Measurements from ENCODE around the gene ZNHIT1.

The ZNHIT1 gene

GRCh38 chr7:101238226-101239182, 20.5 kb downstream of the ZNHIT1 start:
- peak overlapping the region in 8 of 10 experiments; percentile 45 to 65 (median 56); a peak in 16 of 20 replicates for H3K4me3 ChIP-seq
- peak overlapping the region; percentile 64 to 84 (median 75); a peak in 21 of 22 replicates for H3K9ac ChIP-seq
- no peaks in the 10 kb centered on the region for H3K27me3 ChIP-seq
- H3K36me3 ChIP-seq: peaks cover 17 to 66% (median 38%) of the 10 kb centered on the region in 11 experiments; a peak in 19 of 22 replicates
- TF ChIP-seq Cebpa-rat (IDR thresholded peaks at IDR 0.05): no peak
- H4K20me1 ChIP-seq: peaks cover 0 to 76% (median 27%) of the 10 kb centered on the region in 11 experiments; a peak in 15 of 22 replicates
- peaks cover 74 to 88% (median 85%) of the 10 kb centered on the region in 10 experiments for H3K4me1 ChIP-seq
- no peaks in the 10 kb centered on the region for H3K9me3 ChIP-seq (replicated peaks in 1 of 11)
- peak overlapping the region; percentile 90 to 100 (median 98) for H3K4me2 ChIP-seq
- peak overlapping the region in 10 of 11 experiments; percentile 53 to 90 (median 80); a peak in 19 of 22 replicates for H3K27ac ChIP-seq

DNA sequence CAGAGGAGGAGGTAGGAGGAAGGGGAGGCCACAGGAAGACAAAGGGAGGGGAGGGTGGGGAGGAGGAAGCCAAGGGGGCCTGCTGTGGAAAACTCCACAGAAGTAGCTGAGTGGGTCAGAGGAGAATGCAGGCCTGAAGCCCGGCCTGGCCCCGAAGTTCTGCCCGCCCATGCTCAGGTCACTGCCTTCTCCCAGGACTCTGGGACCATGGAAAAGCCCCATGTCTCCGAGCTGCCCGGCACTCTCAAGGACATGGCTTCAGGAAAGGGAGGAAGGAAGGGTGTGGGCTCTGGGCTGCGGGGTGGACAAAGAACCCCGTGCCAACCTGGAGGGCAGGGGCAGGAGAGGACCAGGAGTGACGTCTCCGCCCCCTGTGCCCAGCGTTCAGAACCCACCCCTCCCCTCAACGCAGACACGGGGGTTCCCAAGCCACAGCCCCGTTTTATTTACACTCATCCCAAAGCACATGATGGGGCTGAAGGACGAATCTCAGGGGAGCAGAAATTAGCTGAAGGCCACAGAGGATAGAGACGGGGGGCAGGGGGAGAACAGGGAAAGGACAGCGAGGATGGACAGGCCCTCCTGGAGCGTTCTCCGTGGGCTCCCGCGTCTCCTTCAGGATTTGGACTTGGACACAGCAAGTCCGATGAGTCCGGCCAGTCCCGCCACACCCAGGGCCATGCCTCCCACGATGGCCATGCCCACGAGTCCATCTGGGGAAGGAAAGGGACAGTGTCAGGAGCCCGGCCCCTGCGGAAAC, 21.4 kb downstream of the ZNHIT1 start:
- no peaks in the 10 kb centered on the region for H3K27me3 ChIP-seq
- H3K27ac ChIP-seq: peak overlapping the region in 10 of 11 experiments; percentile 53 to 90 (median 80); a peak in 19 of 22 replicates
- no peaks in the 10 kb centered on the region for H3K9me3 ChIP-seq (replicated peaks in 1 of 11)
- no peak for TF ChIP-seq Cebpa-rat (IDR thresholded peaks at IDR 0.05)
- H4K20me1 ChIP-seq: peaks cover 0 to 76% (median 31%) of the 10 kb centered on the region in 11 experiments; a peak in 15 of 22 replicates
- H3K36me3 ChIP-seq: peaks cover 18 to 60% (median 34%) of the 10 kb centered on the region in 11 experiments; a peak in 18 of 22 replicates
- peak overlapping the region in 8 of 10 experiments; percentile 21 to 65 (median 49); a peak in 13 of 20 replicates for H3K4me3 ChIP-seq
- peak overlapping the region; percentile 90 to 100 (median 98) for H3K4me2 ChIP-seq
- H3K9ac ChIP-seq: peak overlapping the region; percentile 64 to 84 (median 75); a peak in 21 of 22 replicates
- peaks cover 79 to 94% (median 91%) of the 10 kb centered on the region in 10 experiments for H3K4me1 ChIP-seq

DNA sequence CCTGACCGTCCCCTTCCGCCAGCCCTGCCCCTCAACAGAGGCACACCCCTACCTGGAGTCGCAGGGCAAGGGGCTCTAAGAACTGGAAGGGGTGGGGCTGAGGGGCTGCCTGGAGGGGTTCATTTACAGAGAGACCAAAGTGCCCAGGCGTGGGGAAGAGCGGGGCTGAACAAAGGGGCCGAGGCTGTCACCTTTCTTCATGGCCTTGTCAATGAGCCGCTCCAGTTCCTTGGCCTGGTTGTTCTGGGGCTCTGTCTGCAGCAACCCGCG, 21.9 kb downstream of the ZNHIT1 start:
- H3K4me2 ChIP-seq: peak overlapping the region; percentile 90 to 100 (median 98)
- H3K27me3 ChIP-seq: no peaks in the 10 kb centered on the region
- peak overlapping the region in 10 of 11 experiments; percentile 53 to 90 (median 80); a peak in 19 of 22 replicates for H3K27ac ChIP-seq
- no peak for TF ChIP-seq Cebpa-rat (IDR thresholded peaks at IDR 0.05)
- H3K9me3 ChIP-seq (replicated peaks in 1 of 11): no peaks in the 10 kb centered on the region
- H3K4me1 ChIP-seq: peaks cover 79 to 93% (median 91%) of the 10 kb centered on the region in 10 experiments
- H3K36me3 ChIP-seq: peaks cover 18 to 55% (median 33%) of the 10 kb centered on the region in 11 experiments; a peak in 18 of 22 replicates
- H3K9ac ChIP-seq: peak overlapping the region; percentile 64 to 84 (median 75); a peak in 20 of 22 replicates
- peak overlapping the region in 6 of 10 experiments; percentile 41 to 65 (median 54); a peak in 9 of 20 replicates for H3K4me3 ChIP-seq
- peaks cover 0 to 71% (median 26%) of the 10 kb centered on the region in 11 experiments; a peak in 15 of 22 replicates for H4K20me1 ChIP-seq

DNA sequence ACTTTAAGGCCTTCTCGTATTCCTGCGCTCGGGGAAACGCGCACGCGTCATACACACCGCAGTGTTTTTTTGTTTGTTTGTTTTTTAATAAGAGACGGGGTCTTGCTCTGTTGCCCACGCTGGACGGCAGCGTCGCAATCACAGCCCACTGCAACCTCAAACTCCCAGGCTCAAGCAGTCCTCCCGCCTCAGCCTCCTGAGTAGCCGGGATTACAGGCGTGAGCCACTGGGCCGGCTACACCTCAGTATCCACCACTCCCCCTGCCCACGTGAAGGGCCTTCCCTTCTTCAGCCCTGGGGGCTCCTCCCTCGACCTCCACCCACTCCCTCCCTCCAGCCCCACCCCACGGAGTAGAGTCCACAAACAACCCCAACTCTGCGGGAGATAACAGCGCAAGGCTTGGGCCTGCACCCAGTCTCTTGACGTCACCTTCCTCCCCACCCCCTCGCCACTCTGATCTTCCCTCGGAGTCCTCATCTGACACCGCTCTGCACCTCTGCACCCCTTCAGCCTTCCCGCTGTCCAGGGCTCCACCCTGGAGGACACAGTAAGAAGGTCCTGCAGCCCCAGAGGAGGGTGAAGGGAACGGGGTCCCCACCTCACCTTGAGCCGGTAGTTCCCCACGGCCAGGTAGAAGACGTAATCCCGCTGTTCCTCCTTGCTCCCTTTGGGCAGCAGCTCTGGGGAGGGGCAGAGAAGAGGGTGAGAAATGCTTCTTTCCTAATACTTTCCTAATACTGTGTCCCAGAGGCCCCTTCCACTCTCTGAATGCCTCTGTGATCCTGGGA, 22.5 kb downstream of the ZNHIT1 start:
- Histone ChIP-seq H3K4me3 (no peak overlapping the region), H3K9ac (peak overlapping the region in 10 of 11 experiments; percentile 23 to 84 (median 76); a peak in 12 of 22 replicates), H3K4me1 (peaks cover 82 to 91% (median 90%) of the 10 kb centered on the region in 10 experiments), H4K20me1 (peaks cover 0 to 66% (median 21%) of the 10 kb centered on the region in 11 experiments; a peak in 15 of 22 replicates), H3K27me3 (no peaks in the 10 kb centered on the region), H3K9me3 (replicated peaks in 1 of 11) (no peaks in the 10 kb centered on the region), H3K36me3 (peaks cover 18 to 51% (median 34%) of the 10 kb centered on the region in 11 experiments; a peak in 18 of 22 replicates), H3K27ac (peak overlapping the region in 8 of 11 experiments; percentile 45 to 90 (median 82); a peak in 16 of 22 replicates), H3K4me2 (peak overlapping the region; percentile 90 to 100 (median 98))
- no peak for TF ChIP-seq Cebpa-rat (IDR thresholded peaks at IDR 0.05)

DNA sequence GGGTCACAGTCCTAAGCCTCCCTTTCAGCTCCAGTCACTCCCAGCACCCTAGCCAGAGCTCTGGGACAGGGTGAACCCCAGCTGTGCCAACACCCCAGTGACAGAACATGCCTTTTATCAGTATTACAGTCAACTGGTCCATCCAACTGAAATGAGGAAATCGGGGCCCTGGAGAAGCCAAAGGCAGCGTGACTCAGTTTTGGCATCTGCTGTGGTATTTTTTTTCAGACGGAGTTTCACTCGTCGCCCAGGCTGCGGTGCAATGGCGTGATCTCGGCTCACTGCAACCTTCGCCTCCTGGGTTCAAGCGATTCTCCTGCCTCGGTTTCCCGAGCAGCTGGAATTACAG, 23.0 kb downstream of the ZNHIT1 start:
- Histone ChIP-seq H3K4me3 (no peak overlapping the region), H3K4me2 (peak overlapping the region; percentile 90 to 100 (median 98)), H3K27me3 (no peaks in the 10 kb centered on the region), H3K9me3 (replicated peaks in 1 of 11) (no peaks in the 10 kb centered on the region), H3K36me3 (peaks cover 21 to 53% (median 38%) of the 10 kb centered on the region in 11 experiments; a peak in 19 of 22 replicates), H4K20me1 (peaks cover 0 to 61% (median 21%) of the 10 kb centered on the region in 11 experiments; a peak in 13 of 22 replicates), H3K27ac (peak overlapping the region in 8 of 11 experiments; percentile 45 to 90 (median 82); a peak in 14 of 22 replicates), H3K4me1 (peaks cover 83 to 91% (median 89%) of the 10 kb centered on the region in 10 experiments), H3K9ac (peak overlapping the region in 7 of 11 experiments; percentile 23 to 82 (median 25); a peak in 7 of 22 replicates)
- TF ChIP-seq Cebpa-rat (IDR thresholded peaks at IDR 0.05): no peak

DNA sequence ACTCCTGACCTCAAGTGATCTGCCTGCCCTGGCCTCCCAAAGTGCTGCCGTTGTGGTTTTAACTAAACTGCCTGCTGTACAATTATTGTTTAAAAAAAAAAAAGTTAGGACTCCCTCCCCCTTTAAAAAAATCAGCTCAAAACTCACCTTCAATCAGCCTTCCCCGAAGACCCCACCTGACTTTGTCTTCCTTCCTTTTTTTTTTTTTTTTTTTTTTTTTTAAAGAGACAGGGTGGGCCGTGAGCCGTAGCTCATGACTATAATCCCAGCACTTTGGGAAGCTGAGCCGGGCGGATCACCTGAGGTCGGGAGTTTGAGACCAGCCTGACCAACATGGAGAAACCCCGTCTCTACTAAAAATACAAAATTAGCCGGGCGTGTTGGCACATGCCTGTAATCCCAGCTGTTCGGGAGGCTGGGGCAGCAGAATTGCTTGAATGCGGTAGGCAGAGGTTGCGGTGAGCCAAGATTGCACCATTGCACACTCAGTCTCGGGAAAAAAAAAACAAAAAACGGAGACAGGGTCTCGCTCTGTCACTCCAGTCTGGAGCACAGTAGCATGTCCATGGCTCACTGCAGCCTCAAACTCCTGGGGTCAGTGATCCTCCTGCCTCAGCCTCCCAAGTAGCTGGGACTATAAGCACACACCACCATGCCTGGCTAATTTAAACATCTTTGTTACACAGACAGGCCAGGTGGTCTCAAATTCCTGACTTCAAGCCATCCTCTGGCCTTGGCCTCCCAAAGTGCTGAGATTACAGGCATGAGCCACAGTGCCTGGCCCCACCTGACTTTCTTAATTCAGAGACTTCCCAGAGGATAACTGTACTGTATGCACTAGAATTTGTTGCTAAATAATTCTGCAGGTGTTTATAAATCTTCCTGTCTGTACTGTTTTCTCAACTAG, 23.7 kb downstream of the ZNHIT1 start:
- peaks cover 26 to 60% (median 44%) of the 10 kb centered on the region in 11 experiments; a peak in 19 of 22 replicates for H3K36me3 ChIP-seq
- peak overlapping the region in 7 of 11 experiments; percentile 25 to 86 (median 81); a peak in 9 of 22 replicates for H3K27ac ChIP-seq

More for the DNA sequence above, 23.7 kb downstream of the ZNHIT1 start:
- Histone ChIP-seq H3K4me2 (peak overlapping the region; percentile 90 to 100 (median 98); a peak in 21 of 22 replicates), H3K27me3 (no peaks in the 10 kb centered on the region), H4K20me1 (peaks cover 0 to 53% (median 22%) of the 10 kb centered on the region in 11 experiments; a peak in 14 of 22 replicates), H3K4me1 (peaks cover 80 to 91% (median 83%) of the 10 kb centered on the region in 10 experiments), H3K9ac (peak overlapping the region in 6 of 11 experiments; percentile 13 to 42 (median 24); a peak in 5 of 22 replicates), H3K9me3 (replicated peaks in 1 of 11) (no peaks in the 10 kb centered on the region), H3K4me3 (no peak overlapping the region)
- TF ChIP-seq Cebpa-rat (IDR thresholded peaks at IDR 0.05): no peak
